ENCODE results near the gene SOS1.
"Not testable (repeated sequence)": the region's sequence is repeated elsewhere in the genome, so short reads cannot be mapped to it uniquely, and the experiment has no call there.

The SOS1 gene

GRCh38 chr2:39062320-39062719 is 58.5 kb downstream of the SOS1 start:
- intact Hi-C loops (cut with DNase I) = no loop called here

GRCh38 chr2:39061280-39061679 is 59.6 kb downstream of the SOS1 start:
- DNase-seq = no peak
- intact Hi-C loops (cut with DNase I) = no loop called here

More at GRCh38 chr2:39062320-39062719, 58.5 kb downstream of the SOS1 start:
- no peak for DNase-seq

GRCh38 chr2:39059366-39059952 is 61.4 kb downstream of the SOS1 start:
- intact Hi-C loops (cut with DNase I) = loop anchor here (2.0 to 5.0 kb wide), 2 partner anchors 63 to 167 kb away; partner anchors contain the start of gene SOS1
- no peak for DNase-seq

- DNase-seq = no peak
- intact Hi-C loops (cut with DNase I) = loop anchor here (2.0 to 5.0 kb wide), 2 partner anchors 64 to 169 kb away; partner anchors contain the start of gene SOS1
These were observed 62.8 kb downstream of the SOS1 start for GRCh38 chr2:39058101-39058500.

GRCh38 chr2:39052665-39053064 is 68.2 kb downstream of the SOS1 start:
- DNase-seq = not testable (repeated sequence)

GRCh38 chr2:39050109-39050508 is 70.7 kb downstream of the SOS1 start:
- intact Hi-C loops (cut with DNase I) = no loop called here

More at GRCh38 chr2:39052665-39053064, 68.2 kb downstream of the SOS1 start:
- intact Hi-C loops (cut with DNase I) = not testable (repeated sequence)

GRCh38 chr2:39039072-39039471 is 81.8 kb downstream of the SOS1 start:
- intact Hi-C loops (cut with DNase I) = no loop called here
- no peak for DNase-seq

More at GRCh38 chr2:39050109-39050508, 70.7 kb downstream of the SOS1 start:
- DNase-seq = no peak

- intact Hi-C loops (cut with DNase I) = no loop called here
These were observed 86.9 kb downstream of the SOS1 start for GRCh38 chr2:39033980-39034379.

GRCh38 chr2:39027421-39027820 is 93.4 kb downstream of the SOS1 start:
- intact Hi-C loops (cut with DNase I) = no loop called here
- no peak for DNase-seq

More at GRCh38 chr2:39033980-39034379, 86.9 kb downstream of the SOS1 start:
- no peak for DNase-seq

- DNase-seq = no peak
- intact Hi-C loops (cut with DNase I) = no loop called here
These were observed 96.0 kb downstream of the SOS1 start for GRCh38 chr2:39024833-39025232.

GRCh38 chr2:39023649-39024048 is 97.2 kb downstream of the SOS1 start:
- no peak for DNase-seq
- intact Hi-C loops (cut with DNase I) = no loop called here

- DNase-seq = no peak
- intact Hi-C loops (cut with DNase I) = no loop called here
These were observed 98.1 kb downstream of the SOS1 start for GRCh38 chr2:39022642-39023235.

GRCh38 chr2:39020383-39020782 is 100.5 kb downstream of the SOS1 start:
- intact Hi-C loops (cut with DNase I) = no loop called here
- no peak for DNase-seq

- no peak for DNase-seq
- intact Hi-C loops (cut with DNase I) = no loop called here
These were observed 102.2 kb downstream of the SOS1 start for GRCh38 chr2:39018638-39019037.

GRCh38 chr2:39017334-39017733 is 103.5 kb downstream of the SOS1 start:
- intact Hi-C loops (cut with DNase I) = no loop called here
- no peak for DNase-seq

GRCh38 chr2:39015424-39015823 is 105.4 kb downstream of the SOS1 start:
- no peak for DNase-seq
- intact Hi-C loops (cut with DNase I) = no loop called here

- no peak for DNase-seq
- intact Hi-C loops (cut with DNase I) = no loop called here
These were observed 107.0 kb downstream of the SOS1 start for GRCh38 chr2:39013871-39014270.

GRCh38 chr2:39008665-39009064 is 112.2 kb downstream of the SOS1 start:
- intact Hi-C loops (cut with DNase I) = no loop called here

GRCh38 chr2:39007875-39008504 is 112.9 kb downstream of the SOS1 start:
- no peak for DNase-seq
- intact Hi-C loops (cut with DNase I) = no loop called here

More at GRCh38 chr2:39008665-39009064, 112.2 kb downstream of the SOS1 start:
- no peak for DNase-seq

GRCh38 chr2:39000552-39000951 is 120.3 kb downstream of the SOS1 start:
- intact Hi-C loops (cut with DNase I) = no loop called here
- no peak for DNase-seq

Data from head of caudate nucleus (tissue), 42 donors.